ENCODE data around the gene KRT6B.

The KRT6B gene

GRCh38 chr12:52445876-52446275 lies 6.1 kb downstream of the KRT6B start:
- H3K27me3 ChIP-seq (ENCODE audit: insufficient read depth, poor library complexity, severe bottlenecking), result peaks cover 5% of the 10 kb centered on the region
- no peak for DNase-seq (ENCODE audit: low read depth in 1 of 2, low spot score in 1 of 2)
- no peak for TF ChIP-seq POLR2AphosphoS5 (IDR thresholded peaks at IDR 0.05; ENCODE audit: low read depth)
- no peak for TF ChIP-seq GABPA (IDR thresholded peaks at IDR 0.05; ENCODE audit: low read depth)
- TF ChIP-seq SPI1 (IDR thresholded peaks at IDR 0.05; ENCODE audit: borderline replicate concordance, low read depth), result no peak
- TF ChIP-seq, protein P1, sequence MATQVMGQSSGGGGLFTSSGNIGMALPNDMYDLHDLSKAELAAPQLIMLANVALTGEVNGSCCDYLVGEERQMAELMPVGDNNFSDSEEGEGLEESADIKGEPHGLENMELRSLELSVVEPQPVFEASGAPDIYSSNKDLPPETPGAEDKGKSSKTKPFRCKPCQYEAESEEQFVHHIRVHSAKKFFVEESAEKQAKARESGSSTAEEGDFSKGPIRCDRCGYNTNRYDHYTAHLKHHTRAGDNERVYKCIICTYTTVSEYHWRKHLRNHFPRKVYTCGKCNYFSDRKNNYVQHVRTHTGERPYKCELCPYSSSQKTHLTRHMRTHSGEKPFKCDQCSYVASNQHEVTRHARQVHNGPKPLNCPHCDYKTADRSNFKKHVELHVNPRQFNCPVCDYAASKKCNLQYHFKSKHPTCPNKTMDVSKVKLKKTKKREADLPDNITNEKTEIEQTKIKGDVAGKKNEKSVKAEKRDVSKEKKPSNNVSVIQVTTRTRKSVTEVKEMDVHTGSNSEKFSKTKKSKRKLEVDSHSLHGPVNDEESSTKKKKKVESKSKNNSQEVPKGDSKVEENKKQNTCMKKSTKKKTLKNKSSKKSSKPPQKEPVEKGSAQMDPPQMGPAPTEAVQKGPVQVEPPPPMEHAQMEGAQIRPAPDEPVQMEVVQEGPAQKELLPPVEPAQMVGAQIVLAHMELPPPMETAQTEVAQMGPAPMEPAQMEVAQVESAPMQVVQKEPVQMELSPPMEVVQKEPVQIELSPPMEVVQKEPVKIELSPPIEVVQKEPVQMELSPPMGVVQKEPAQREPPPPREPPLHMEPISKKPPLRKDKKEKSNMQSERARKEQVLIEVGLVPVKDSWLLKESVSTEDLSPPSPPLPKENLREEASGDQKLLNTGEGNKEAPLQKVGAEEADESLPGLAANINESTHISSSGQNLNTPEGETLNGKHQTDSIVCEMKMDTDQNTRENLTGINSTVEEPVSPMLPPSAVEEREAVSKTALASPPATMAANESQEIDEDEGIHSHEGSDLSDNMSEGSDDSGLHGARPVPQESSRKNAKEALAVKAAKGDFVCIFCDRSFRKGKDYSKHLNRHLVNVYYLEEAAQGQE (IDR thresholded peaks at IDR 0.05; ENCODE audit: insufficient replicate concordance, low read depth), result no peak
- TF ChIP-seq CTCF (IDR thresholded peaks at IDR 0.05; ENCODE audit: insufficient read depth, low read length), result no peak
- no peak overlapping the region for H3K27ac ChIP-seq (replicated peaks)
- no peak overlapping the region for H3K4me3 ChIP-seq (replicated peaks; ENCODE audit: insufficient read depth, low read length)

DNA sequence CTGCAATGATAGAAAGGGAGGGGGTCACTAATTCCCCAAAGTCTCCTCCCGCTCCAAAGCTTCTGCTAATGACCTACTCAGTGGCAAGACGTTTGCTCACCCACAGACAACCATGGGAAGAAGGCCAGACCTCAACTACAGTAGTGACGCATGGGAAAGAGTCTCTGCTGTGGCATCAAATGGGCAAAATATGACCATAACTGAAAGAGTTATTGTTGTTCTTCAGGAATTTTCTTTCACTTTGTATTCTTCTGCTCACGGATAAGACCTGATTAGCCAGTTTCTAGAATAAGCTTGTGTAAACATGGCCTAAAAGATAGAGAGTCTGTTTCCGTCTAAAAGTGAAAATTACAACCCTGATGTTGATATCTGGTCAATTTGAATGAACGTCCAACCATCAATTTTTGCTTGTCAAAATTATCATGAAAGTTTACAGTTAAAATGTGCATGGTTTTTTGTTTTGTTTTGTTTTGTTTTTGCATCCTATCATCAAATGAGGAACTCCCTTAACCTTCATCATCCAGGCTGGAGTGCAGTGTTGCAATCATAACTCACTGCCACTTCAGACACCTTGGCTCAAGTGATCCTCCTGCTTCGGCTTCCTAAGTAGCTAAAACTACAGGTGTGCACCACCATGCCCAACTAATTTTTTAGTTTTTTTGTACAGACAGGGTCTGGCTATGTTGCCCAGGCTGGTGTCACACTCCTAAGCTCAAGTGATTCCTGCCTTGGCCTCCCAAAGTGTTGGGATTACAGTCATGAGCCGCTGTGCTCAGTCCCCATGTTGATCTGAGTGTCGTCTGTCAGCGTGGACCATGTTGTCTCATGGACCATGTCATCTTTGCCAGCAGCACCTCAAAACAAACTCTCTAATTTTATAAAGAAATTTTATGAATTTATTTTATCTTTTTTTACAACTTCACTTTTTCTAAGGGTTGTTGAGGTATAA lies 7.0 kb downstream of the KRT6B start:
- no peak for DNase-seq (ENCODE audit: low read depth in 1 of 2, low spot score in 1 of 2)
- H3K27me3 ChIP-seq (ENCODE audit: insufficient read depth, poor library complexity, severe bottlenecking), result peaks cover 5% of the 10 kb centered on the region
- no peak overlapping the region for H3K27ac ChIP-seq (replicated peaks)
- H3K4me3 ChIP-seq (replicated peaks; ENCODE audit: insufficient read depth, low read length), result no peak overlapping the region
- no peak for TF ChIP-seq POLR2AphosphoS5 (IDR thresholded peaks at IDR 0.05; ENCODE audit: low read depth)
- TF ChIP-seq SPI1 (IDR thresholded peaks at IDR 0.05; ENCODE audit: borderline replicate concordance, low read depth), result no peak
- TF ChIP-seq GABPA (IDR thresholded peaks at IDR 0.05; ENCODE audit: low read depth), result no peak
- TF ChIP-seq CTCF (IDR thresholded peaks at IDR 0.05; ENCODE audit: insufficient read depth, low read length), result no peak
- TF ChIP-seq, protein P1 (IDR thresholded peaks at IDR 0.05; ENCODE audit: insufficient replicate concordance, low read depth), result no peak

GRCh38 chr12:52443966-52444365 lies 8.0 kb downstream of the KRT6B start:
- H3K27me3 ChIP-seq (ENCODE audit: insufficient read depth, poor library complexity, severe bottlenecking), result peaks cover 5% of the 10 kb centered on the region
- no peak for DNase-seq (ENCODE audit: low read depth in 1 of 2, low spot score in 1 of 2)
- H3K27ac ChIP-seq (replicated peaks), result no peak overlapping the region
- TF ChIP-seq GABPA (IDR thresholded peaks at IDR 0.05; ENCODE audit: low read depth), result no peak
- TF ChIP-seq SPI1 (IDR thresholded peaks at IDR 0.05; ENCODE audit: borderline replicate concordance, low read depth), result no peak
- TF ChIP-seq, protein P1 (IDR thresholded peaks at IDR 0.05; ENCODE audit: insufficient replicate concordance, low read depth), result no peak
- no peak for TF ChIP-seq CTCF (IDR thresholded peaks at IDR 0.05; ENCODE audit: insufficient read depth, low read length)
- TF ChIP-seq POLR2AphosphoS5 (IDR thresholded peaks at IDR 0.05; ENCODE audit: low read depth), result no peak
- H3K4me3 ChIP-seq (replicated peaks; ENCODE audit: insufficient read depth, low read length), result no peak overlapping the region

Measured in HL-60 (cell line).